Stimulated activated naive CD8-positive, alpha-beta T cell treated with anti-CD3 and anti-CD28 coated beads, Interleukin-15, Interleukin-2, amounts not matched to agents 100 U/mL and 50 U/mL, for 24 hours (primary cell): ENCODE results near the gene OR5D18.
"Not testable (repeated sequence)": the region's sequence is repeated elsewhere in the genome, so short reads cannot be mapped to it uniquely, and the experiment has no call there.

Experiments used
- ATAC-seq: fragments of 150-1000 bp; cut with Tn5 transposase; one replicate; pipeline ENCODE4 v1.10.0; 2021
- DNase-seq: peaks from one replicate; pipeline ENCODE4 v3.0.0; 2021

Gene OR5D18

DNA sequence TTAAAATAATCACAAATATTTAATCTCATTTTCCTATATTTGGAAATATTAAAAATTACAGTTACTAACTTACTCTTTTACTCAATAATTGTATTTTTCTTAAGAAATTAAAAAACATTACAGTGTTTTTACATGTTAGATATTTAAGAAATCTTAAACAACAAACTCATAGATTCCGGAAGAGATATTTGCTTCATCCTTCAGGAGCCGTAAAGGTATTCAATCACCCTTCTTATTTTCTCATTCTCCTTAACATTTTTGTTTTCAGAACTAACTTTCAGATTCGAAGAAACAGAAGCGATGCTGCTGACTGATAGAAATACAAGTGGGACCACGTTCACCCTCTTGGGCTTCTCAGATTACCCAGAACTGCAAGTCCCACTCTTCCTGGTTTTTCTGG is at the start of gene OR5D18:
TSS of gene OR5D18 (plus strand) at position 301 of the 400 bp plus-strand sequence. CDS start at position 301, 0 bp downstream.
- DNase-seq = no peak

DNA sequence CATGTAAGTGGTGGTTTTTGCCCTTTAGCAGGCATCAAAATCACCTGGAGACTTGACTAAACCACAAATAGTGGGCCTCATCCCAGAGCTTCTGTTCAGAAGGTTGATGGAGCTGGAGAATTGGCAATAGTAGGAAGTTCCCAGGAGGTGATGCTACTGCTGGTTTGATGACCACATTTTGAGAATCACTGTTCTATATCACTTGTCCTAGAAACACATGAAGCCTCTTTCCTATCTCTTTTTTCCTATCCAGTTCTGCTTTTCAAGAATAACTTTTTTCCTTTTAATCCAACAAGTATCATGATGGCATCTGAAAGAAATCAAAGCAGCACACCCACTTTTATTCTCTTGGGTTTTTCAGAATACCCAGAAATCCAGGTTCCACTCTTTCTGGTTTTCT is 46.3 kb upstream of the OR5D18 start, which contains the start of gene OR5D13:
TSS of gene OR5D13 (plus strand) at position 301 of the 400 bp plus-strand sequence. CDS start at position 301, 0 bp downstream.
- DNase-seq (no peak), ATAC-seq (no peak)

More for the DNA sequence above, at the start of gene OR5D18:
- no peak for ATAC-seq

DNA sequence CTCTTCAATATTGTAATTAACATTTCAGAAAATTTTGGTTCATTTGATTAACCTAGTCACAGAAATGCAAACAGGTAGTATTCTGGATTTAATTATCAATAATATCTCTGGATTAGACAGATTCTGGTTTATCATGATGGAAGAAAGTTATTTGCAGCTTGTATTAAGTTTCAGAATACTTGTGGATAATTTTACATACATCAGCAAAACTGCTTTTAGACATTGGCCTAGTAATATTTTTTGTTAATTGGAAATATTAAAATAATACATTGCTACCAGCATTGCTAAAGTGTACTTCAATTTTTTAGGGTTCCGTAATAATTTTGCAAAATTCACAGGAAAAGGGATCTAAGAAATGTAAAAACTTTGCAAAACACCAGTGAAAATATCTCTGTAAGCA is 27.8 kb upstream of the OR5D18 start:
- no peak for ATAC-seq

DNA sequence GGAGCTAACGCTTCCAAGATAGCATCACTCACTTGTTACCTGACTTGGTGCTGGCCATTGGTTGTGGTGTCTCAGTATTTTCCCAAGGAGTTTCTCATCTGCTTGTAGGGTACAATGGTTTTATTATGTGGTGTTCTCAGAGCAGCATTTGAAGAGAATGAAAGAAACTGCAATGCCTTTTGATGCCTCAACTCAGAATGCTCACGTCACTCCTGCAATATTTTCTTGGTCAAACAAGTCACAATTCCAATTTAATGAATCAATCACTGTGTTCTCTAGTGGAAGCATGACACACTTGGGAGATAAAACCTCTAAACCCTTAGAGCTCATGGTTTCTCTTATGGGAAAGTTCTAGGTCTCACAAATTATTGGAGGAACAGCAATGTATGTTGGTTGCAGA is 26.1 kb upstream of the OR5D18 start:
- no peak for ATAC-seq
- DNase-seq = no peak

More for the DNA sequence above, 27.8 kb upstream of the OR5D18 start:
- DNase-seq = no peak

DNA sequence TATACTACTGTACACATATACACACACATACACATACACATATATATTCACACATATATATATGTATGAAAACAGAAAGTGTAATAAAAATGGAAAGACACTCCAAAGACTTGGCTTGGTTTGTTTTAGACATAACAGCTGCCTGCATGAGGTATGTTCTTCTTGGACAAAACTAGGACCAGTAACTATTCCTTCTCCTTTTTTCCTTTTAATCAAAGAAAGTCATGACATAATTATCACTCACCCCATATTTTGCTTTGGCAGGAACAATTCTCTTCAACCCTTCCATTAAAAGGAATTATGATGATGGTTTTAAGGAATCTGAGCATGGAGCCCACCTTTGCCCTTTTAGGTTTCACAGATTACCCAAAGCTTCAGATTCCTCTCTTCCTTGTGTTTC is 24.2 kb upstream of the OR5D18 start, which contains the start of gene OR5D14:
TSS of gene OR5D14 (plus strand) at position 301 of the 400 bp plus-strand sequence. CDS start at position 301, 0 bp downstream.
- DNase-seq (no peak), ATAC-seq (no peak)

DNA sequence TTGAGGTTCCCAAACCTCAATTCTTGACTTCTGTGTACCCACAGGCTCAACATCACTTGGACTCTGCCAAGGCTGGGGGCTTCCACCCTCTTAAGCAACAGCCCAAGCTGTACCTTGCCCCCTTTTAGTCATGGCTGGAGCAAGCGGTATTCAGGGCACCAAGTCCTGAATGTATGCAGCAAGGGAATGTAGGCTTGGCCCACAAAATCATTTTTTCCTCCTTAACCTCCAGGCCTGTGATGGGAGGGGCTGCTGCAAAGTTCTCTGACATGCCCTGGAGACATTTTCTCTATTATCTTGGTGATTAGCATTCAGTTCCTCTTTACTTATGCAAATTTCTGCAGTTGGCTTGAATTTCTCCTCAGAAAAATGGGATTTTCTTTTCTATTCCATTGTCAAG is 13.2 kb upstream of the OR5D18 start:
- DNase-seq (no peak), ATAC-seq (no peak)

DNA sequence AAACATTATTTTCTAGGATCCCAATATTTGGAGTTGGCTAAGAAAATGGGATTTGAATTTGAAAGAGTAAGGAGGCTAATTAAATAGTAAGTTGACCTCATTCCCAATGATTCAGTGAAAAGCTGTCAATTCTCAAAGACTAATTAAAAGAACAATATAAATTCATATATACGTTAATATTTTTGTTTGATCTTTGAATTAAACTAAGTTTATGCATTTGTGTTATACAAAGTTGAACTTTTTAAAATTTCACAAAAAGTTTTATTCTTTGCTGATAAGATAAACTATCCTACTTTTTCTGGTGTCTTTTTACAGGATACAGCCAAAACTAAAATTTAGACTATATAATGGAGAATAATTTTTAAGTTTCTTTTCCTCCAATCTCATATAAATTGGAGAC is 8.4 kb upstream of the OR5D18 start, which contains the start of gene OR5L1:
TSS of gene OR5L1 (plus strand) at position 301 of the 400 bp plus-strand sequence. CDS start 100 bp downstream, outside the sequence.
- ATAC-seq (no peak), DNase-seq (no peak)

DNA sequence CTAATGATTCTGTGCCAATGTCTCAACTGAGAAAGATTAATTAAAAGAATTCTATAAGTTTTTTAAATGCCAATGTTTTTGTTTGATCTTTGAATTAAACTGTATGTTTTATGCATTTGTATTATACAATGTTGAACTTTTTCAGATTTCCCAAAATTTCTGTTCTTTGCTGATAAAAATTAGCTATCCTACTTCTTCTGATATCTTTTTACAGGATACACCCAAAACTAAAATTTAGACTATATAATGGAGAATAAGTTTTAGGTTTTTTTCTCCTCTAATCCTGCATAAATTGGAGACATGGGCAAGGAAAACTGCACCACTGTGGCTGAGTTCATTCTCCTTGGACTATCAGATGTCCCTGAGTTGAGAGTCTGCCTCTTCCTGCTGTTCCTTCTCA is 7.5 kb downstream of the OR5D18 start, which contains the start of gene OR5L2:
TSS of gene OR5L2 (plus strand) at position 301 of the 400 bp plus-strand sequence. CDS start at position 301, 0 bp downstream.
- DNase-seq = no peak
- no peak for ATAC-seq

DNA sequence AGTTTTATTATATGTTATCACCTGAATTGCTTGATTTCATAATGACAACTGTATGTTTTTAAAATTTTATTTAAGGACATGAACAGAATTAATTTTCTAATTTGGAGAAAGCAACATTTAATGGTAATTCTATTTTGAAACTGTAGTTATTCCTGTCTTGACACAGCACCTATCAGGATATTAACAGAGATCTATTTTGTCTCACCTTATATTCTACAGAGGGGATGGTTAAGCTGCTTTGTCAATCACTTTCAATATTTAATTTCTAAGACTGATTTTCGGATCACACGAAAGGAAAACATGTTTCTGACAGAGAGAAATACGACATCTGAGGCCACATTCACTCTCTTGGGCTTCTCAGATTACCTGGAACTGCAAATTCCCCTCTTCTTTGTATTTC is 19.0 kb downstream of the OR5D18 start, which contains the start of gene OR5D16:
TSS of gene OR5D16 (plus strand) at position 301 of the 400 bp plus-strand sequence. CDS start at position 301, 0 bp downstream.
- ATAC-seq = no peak
- no peak for DNase-seq

DNA sequence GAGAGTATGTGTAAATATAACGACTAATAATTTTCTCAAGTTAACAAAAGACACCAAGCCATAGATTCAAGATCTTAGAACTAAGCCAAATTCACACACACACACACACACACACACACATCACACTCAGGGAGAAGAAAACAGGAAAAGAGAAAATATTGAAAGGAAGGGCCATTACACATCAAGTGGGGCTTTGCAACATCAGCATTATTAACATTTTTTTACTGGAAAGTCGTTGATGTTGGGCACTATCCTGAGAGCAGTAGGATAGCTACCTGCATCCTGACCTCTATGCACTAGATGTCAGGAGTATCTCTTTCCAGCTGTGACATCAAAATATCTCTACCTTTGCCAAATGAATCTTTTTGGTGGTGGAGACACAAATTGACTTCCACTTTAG is 28.0 kb downstream of the OR5D18 start:
- no peak for DNase-seq
- ATAC-seq = no peak

DNA sequence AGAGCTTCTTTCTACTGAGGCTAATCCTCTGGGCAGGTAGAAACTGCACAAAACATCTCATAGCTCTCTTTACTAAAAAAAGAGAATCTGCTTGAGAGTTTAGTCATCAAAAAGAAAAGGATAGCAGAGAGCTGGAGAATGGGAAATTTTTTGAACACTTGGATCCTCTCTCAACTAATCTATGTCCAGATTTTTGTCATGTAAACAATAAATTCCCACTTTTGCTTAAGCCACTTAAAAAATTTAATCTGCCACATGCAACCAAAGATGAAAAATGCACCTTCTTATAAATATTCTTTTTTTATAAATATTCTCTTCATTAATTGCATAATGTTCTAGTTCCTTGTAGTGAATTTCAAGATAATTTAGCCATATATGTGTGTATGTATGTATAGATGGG is 29.6 kb downstream of the OR5D18 start:
- no peak for ATAC-seq
- DNase-seq = no peak

DNA sequence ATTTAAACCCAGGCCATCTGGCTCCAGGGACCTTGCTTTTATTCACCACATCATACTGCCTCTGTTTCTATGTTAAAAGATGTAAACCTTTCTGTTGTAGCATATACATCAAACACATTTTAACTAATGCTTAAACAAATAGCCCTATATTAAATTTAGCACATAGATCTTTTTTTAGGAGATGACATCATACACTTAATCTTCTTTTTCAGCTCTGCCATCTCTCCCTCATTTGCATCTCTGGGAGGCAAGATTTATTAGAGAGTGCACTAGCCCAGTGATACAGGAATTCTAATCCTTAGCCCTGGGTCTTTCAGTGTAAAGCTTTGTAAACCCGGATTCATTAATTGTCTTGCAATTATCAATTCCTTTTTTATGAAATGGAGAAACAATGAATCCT is 32.7 kb downstream of the OR5D18 start:
- DNase-seq (no peak), ATAC-seq (no peak)

DNA sequence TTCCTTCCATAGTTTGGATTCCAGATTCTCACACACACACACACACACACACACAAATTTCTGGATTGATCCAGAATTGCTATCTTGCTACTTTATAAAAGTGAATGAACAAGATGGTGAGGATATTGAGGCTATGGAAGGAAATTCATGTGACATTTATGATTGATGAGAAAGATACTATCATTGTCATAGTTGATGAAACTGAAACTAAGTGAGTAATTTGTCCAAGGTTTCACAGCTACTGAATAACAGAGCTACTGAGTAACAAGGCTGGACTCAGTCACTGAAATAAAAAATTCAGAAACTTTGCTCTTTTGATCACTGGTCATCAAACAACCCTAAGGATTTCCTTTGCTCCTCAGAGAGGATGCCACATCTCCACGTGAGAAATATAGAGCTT is 35.3 kb downstream of the OR5D18 start:
- ATAC-seq (no peak), DNase-seq (no peak)

DNA sequence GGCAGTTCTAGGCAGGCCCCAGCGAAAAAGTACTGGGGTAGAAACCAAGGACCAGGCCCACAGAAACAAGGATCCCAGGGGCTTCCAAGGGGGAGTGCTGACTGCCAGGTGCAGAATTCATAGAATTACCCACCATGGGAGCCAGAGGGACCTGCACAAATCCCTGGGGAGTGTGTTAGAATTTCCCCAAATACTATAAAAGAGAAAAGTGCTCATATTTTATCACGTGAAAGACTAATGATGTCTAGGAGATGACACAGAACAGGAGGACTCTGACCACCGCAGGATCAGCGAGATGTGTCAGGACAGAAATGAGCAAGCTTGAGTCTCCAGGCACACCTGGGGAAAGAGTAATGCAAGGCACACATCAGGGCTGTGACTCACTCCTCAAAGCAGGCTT is 47.9 kb downstream of the OR5D18 start:
- not testable (repeated sequence) for ATAC-seq, DNase-seq
